Heart left ventricle (tissue), 16 donors: ENCODE results near the gene UST. TPM values are rescaled to one million over a fixed set of nuclear protein-coding genes. Genes with fewer than 3 reads are reported as not detected.

Experiments used
- ATAC-seq, 4 donors: fragments of 200-7000 bp; cut with Tn5 transposase; one replicate each; pipeline ENCODE4 v1.9.1; 2020 to 2022; ENCODE audit warnings: moderate library complexity in 4 of 4, mild to moderate bottlenecking in 3 of 4, moderate number of reproducible peaks in 1 of 4
- DNase-seq, 5 donors: peaks; one replicate each; pipeline ENCODE4 v3.0.0-alpha.2; 2020
- H3K27ac ChIP-seq, 12 donors: fragments of 200-600 bp; sonication (generic) in 4 of 12; one replicate each; pipeline versions ENCODE4 v1.5.0 to v1.8.0; 2016 to 2022; ENCODE audit warnings: mild to moderate bottlenecking in 2 of 12
- H3K27me3 ChIP-seq, 9 donors: fragments of 200-600 bp; sonication (generic) in 2 of 9; one replicate each; pipeline versions ENCODE4 v1.5.1 to v1.8.0; 2016 to 2022; ENCODE audit warnings: mild to moderate bottlenecking in 3 of 9
- H3K36me3 ChIP-seq, 9 donors: fragments of 200-600 bp; sonication (generic) in 2 of 9; one replicate each; pipeline versions ENCODE4 v1.5.0 to v1.8.0; 2018 to 2022; ENCODE audit warnings: mild to moderate bottlenecking in 2 of 9
- H3K4me1 ChIP-seq, 12 donors: fragments of 200-600 bp; sonication (generic) in 4 of 12; one replicate each; pipeline versions ENCODE4 v1.5.0 to v1.8.0; 2016 to 2022; ENCODE audit warnings: mild to moderate bottlenecking in 3 of 12
- H3K4me3 ChIP-seq, 12 donors: fragments of 200-600 bp; sonication (generic) in 4 of 12; one replicate each; pipeline versions ENCODE4 v1.5.0 to v1.8.0; 2017 to 2022; ENCODE audit warnings: mild to moderate bottlenecking in 9 of 12, moderate library complexity in 4 of 12
- H3K9me3 ChIP-seq, 12 donors: fragments of 200-600 bp; sonication (generic) in 4 of 12; one replicate each; pipeline versions ENCODE4 v1.5.0 to v1.8.0; 2016 to 2022; ENCODE audit warnings: mild to moderate bottlenecking in 1 of 12
- CTCF ChIP-seq, 12 donors: fragments of 200-600 bp; sonication (generic) in 4 of 12; IDR thresholded peaks; one replicate each; pipeline versions ENCODE4 v1.5.0 to v1.8.0; 2018 to 2022; ENCODE audit warnings: antibody characterized with exemption in 12 of 12, mild to moderate bottlenecking in 5 of 12
- POLR2A ChIP-seq, 2 donors: fragments of 450-650 bp; IDR thresholded peaks; one replicate each; pipeline ENCODE4 v1.6.1; 2017; ENCODE audit warnings: antibody characterized with exemption in 2 of 2, mild to moderate bottlenecking in 2 of 2, moderate library complexity in 2 of 2
- whole genome bisulfite sequencing, 4 donors: extraction: QIAGEN DNeasy Blood & Tissue Kit in 2 of 4; methylation state at CpG; one replicate each; pipeline versions ENCODE4 v1.1.5 to v1.1.7; 2013 to 2018; 5-methylcytosine and 5-hydroxymethylcytosine counted together
- intact Hi-C, 10 donors: fragments of 100-400 bp; cut with DNase I; formaldehyde crosslinking; loops; one replicate each; pipeline versions ENCODE4 v1.11.1 to v1.14.2; 2022
- polyA plus RNA-seq, 2 donors: library from polyadenylated mRNA; stranded (reverse); fragments of 200-250 nt; gene quantifications; one replicate each; pipeline ENCODE4 v1.2.3, GENCODE V29; 2013
- total RNA-seq, 9 donors: library from RNA; depleted of rRNA in 2 of 9; stranded (reverse); fragments of >200 nt in 2 of 9; fragmentation: NEBNext Ultra II Directional in 3 of 9; extraction: Animal tissue kit (Norgen Biotek cat#: 25700) in 3 of 9; gene quantifications; one replicate each; pipeline versions ENCODE4 v1.1.0 to v1.2.4, GENCODE V29; 2016 to 2023
- donor health status: ischemic (EF 13 %, LVEDD 7.1; RV severe dilation, severe dysfunction).
- donor health status: healthy with polysubstance abuse.
- donor health status: DM: no; HTN: yes; CAD: no.
- donor health status: DM: no; HTN: no; CAD: no.
- donor health status: ischemic (EF 25% LVEDD 6.9; RV normal size, moderate dysfunction).
- donor health status: ischemic (EF 25% LVEDD 5.7; RV mildly dilated, moderate dysfunction).
- donor health status: healthy.
- donor health status: DM: yes; HTN: yes; CAD: no.
- donor health status: ischemic (EF 35%, LVEDD 5.7; RV mildly dilated, moderate dysfunction).
- donor health status: nonischemic (EF 11% LVEDD 7.7; RV severe dilation, severe dysfunction).
- donor health status: DM: yes; HTN: yes; CAD: no.
- donor health status: PGD.
- donor health status: ischemic (EF 29% LVEDD 5.4; RV normal size, mild dysfunction).
- donor health status: nonischemic (EF 23%, LVEDD 6.1; RV moderate dilation, normal function).

UST gene
- total and polyA plus RNA-seq, 11 donors: 1.1 to 5.8 (median 2.7) TPM

DNA sequence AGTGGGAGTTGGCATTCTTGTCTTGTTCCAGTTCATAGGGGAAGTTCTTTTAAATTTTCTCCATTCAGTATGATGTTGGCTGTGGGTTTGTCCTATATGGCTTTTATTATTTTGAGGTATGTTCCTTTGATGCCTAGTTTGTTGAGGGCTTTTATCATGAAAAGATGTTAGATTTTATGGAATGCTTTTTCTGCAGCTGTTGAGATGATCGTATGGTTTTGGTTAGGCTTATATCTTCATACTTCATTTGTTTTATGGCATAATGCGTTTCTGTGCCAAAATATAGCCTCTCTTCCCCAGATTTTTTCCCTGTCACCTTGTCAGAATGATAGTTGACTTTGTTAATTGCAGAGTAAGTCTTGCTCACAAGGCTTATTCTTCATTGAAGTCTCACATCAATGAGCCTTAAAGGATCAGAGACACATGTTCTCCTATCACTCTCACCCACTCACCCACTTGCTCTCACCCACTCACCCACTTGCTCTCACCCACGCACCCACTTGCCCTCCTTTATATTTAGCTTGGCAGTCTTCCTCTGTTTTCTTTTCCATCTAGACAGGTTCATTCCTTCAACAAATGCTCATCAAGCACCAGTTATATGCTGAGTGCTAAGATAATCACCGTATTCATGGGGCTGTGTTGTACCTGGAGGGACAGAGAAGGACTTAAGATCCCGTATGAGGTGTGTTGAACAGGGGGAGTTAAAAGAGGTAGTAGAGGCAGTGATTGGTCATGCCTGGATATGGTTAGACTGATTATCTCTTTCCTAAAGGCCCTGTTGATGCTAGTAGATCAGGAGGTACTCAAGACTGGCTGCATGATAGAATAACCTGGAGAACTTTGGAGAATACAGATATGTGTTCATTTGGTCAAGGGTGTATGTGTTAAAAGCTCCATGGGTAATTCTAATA, 19.3 kb downstream of the UST start:
- no peak for ATAC-seq
- Histone ChIP-seq H3K4me1 (peaks cover 0 to 15% (median 11%) of the 10 kb centered on the region in 12 donors), H3K27ac (no peak overlapping the region), H3K36me3 (no peaks in the 10 kb centered on the region), H3K27me3 (no peaks in the 10 kb centered on the region), H3K4me3 (no peak overlapping the region), H3K9me3 (peaks cover 0 to 7% (median 0%) of the 10 kb centered on the region in 12 donors)
- WGBS, 4 donors: 74 to 80% (median 78%) methylated on average over 5 of the region's 5 CpGs
- no peak for DNase-seq
- TF ChIP-seq CTCF (IDR thresholded peaks at IDR 0.05) (no peak), POLR2A (IDR thresholded peaks at IDR 0.05) (no peak)
- intact Hi-C loops: no loop called here

DNA sequence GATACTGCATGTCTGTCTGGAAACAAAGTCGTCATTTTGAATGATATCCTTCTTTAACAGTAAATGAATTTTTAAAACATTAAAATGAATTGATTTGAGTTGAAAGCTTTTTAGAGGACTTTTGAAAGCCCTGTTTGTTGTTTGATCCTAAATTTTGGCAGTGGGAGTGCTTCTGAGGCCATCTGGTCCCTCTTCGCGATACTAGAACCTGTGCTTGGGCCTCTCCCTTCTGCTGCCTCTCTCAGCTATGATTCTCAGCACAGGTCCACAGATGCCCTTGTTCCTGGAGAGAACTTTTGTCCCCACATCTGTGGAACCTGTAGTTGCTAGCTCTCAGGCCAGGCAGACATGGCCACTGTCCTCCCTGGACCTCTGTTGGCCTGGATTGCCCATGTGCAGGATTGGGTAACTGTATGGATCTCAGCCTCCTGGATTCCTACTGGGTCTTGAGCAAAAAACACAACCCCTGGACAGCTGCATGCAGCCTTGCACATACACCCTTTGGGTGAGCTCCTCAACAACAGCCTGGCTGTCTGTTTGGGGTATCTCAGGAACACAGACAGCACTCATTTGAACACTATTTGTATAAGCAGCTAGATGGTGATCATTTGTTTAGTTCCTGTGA, 21.9 kb downstream of the UST start:
- intact Hi-C loops: no loop called here
- ATAC-seq: peak in 1 of 4 donors; percentile 46
- 87 to 96% (median 90%) methylated on average over 3 of the region's 3 CpGs for WGBS, 4 donors

GRCh38 chr6:148769304-148769968, 22.6 kb downstream of the UST start:
- ATAC-seq: no peak
- Histone ChIP-seq H3K9me3 (no peaks in the 10 kb centered on the region), H3K4me1 (peaks cover 0 to 4% (median 0%) of the 10 kb centered on the region in 12 donors), H3K27me3 (no peaks in the 10 kb centered on the region), H3K4me3 (no peak overlapping the region), H3K36me3 (no peaks in the 10 kb centered on the region), H3K27ac (no peak overlapping the region)
- TF ChIP-seq POLR2A (IDR thresholded peaks at IDR 0.05): no peak
- no peak for TF ChIP-seq CTCF (IDR thresholded peaks at IDR 0.05)
- intact Hi-C loops: no loop called here
- no peak for DNase-seq
- WGBS, 4 donors: 73 to 81% (median 75%) methylated on average over 4 of the region's 4 CpGs

More for the DNA sequence above, 21.9 kb downstream of the UST start:
- H3K27me3 ChIP-seq: no peaks in the 10 kb centered on the region
- no peaks in the 10 kb centered on the region for H3K36me3 ChIP-seq
- DNase-seq: no peak
- TF ChIP-seq POLR2A (IDR thresholded peaks at IDR 0.05) (no peak), CTCF (IDR thresholded peaks at IDR 0.05) (no peak)
- peaks cover 0 to 4% (median 0%) of the 10 kb centered on the region in 12 donors for H3K4me1 ChIP-seq
- no peak overlapping the region for H3K4me3 ChIP-seq
- peaks cover 0 to 2% (median 0%) of the 10 kb centered on the region in 12 donors for H3K9me3 ChIP-seq
- H3K27ac ChIP-seq: no peak overlapping the region
